ENCODE data around the gene PDSS2. TPM values are rescaled to one million over a fixed set of nuclear protein-coding genes. Genes with fewer than 3 reads are reported as not detected.

Gene PDSS2
- total and polyA plus RNA-seq, 2 of the 8 experiments (the other 6 are each of a cell fraction or from before 2014, with no cell fraction given), result 10.7 to 16.1 TPM

DNA sequence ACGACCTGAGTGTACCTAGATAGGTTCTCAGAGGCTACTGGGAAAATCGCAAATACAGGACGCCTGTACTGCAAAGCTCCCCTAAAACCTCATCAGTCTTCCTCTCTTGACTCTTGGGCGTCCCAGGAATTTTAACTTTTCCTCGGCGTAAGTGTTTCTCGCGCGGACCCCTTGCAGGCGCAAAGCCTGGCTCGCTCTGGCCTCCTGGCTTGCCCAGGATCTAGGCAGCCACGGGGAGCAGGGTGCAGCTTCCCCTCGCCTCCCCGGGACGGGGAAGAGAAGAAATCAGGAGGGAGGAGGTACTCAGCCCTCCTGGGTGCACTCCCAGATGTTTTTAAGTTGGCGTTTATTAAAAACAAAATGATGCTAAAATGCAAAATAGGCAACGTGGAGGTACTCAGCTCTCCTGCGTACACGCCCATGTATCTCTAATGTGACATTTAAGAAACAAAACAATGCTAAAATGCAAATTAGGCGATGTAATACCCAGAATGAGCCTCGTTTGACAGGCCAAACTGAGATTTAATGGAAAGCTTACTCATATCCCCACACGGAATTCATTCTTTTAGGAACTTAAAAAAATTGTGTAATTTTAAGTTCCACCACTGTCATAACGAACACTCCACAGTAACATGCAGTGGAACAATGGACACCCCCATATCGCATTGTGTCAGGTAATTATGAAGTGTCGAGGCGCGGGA lies 29.0 kb upstream of the PDSS2 start:
- Histone ChIP-seq H2BK120ac (replicated peaks; ENCODE audit: low read depth, low read length) (no peak overlapping the region), H2AK5ac (ENCODE audit: low read depth, low read length) (no peak overlapping the region), H4K91ac (replicated peaks; ENCODE audit: insufficient read length, low read length) (no peak overlapping the region), H3K4me3 (ENCODE audit: extremely low read depth in 1 of 4, insufficient read depth in 2 of 4, low read depth in 3 of 4, low read length in 4 of 4) (peak overlapping the region; percentile 63 to 91 (median 73)), H3K79me1 (ENCODE audit: low read depth, low read length) (no peaks in the 10 kb centered on the region; the same call in 1 of the 2 replicates), H3K79me2 (ENCODE audit: control insufficient read depth in 1 of 2, insufficient read depth in 2 of 2, low read length in 2 of 2) (no peaks in the 10 kb centered on the region), H2BK15ac (ENCODE audit: low read length) (no peak overlapping the region), H4K5ac (ENCODE audit: insufficient read length, low read depth, low read length) (no peak overlapping the region), H2BK20ac (ENCODE audit: low read length) (no peak overlapping the region), H3K27me3 (replicated peaks in 1 of 4; ENCODE audit: control insufficient read depth in 3 of 4, extremely low read depth in 1 of 4, insufficient read depth in 3 of 4, low read length in 3 of 4) (peaks cover 10 to 43% (median 27%) of the 10 kb centered on the region in 4 experiments), H3K4me2 (ENCODE audit: insufficient read depth in 1 of 2, low read depth in 2 of 2, low read length in 2 of 2) (peak overlapping the region; percentile 97 to 99), H3K23ac (ENCODE audit: insufficient read length) (no peak overlapping the region), H4K20me1 (replicated peaks in 1 of 2; ENCODE audit: control insufficient read depth in 1 of 2, insufficient read depth in 2 of 2, low read length in 2 of 2) (peaks cover 0 to 2% of the 10 kb centered on the region in 2 experiments), H3K14ac (ENCODE audit: insufficient read length) (no peak overlapping the region), H3K4ac (replicated peaks; ENCODE audit: insufficient read length, low read depth, low read length) (no peak overlapping the region), H4K8ac (ENCODE audit: extremely low read depth, insufficient read depth, low read length) (no peak overlapping the region), H2BK12ac (ENCODE audit: low read depth, low read length) (no peak overlapping the region), H3K56ac (replicated peaks; ENCODE audit: insufficient read length, low read depth, low read length) (no peak overlapping the region), H2AFZ (ENCODE audit: low read length) (no peak overlapping the region), H3K4me1 (replicated peaks in 1 of 4; ENCODE audit: control insufficient read depth in 3 of 4, insufficient read depth in 4 of 4, low read length in 3 of 4) (peaks cover 0 to 14% (median 8%) of the 10 kb centered on the region in 4 experiments; a peak in 6 of 7 replicates), H3K27ac (ENCODE audit: low read depth, low read length) (no peak overlapping the region), H3K9ac (replicated peaks in 1 of 4; ENCODE audit: extremely low read depth in 1 of 4, low read depth in 3 of 4, low read length in 3 of 4) (peak overlapping the region in 1 of 4 experiments; percentile 55; a peak in 2 of 7 replicates), H3K18ac (ENCODE audit: extremely low read depth, low read length) (no peak overlapping the region), H3K9me3 (ENCODE audit: insufficient read depth in 2 of 2, low read depth in 1 of 2, low read length in 1 of 2) (no peaks in the 10 kb centered on the region), H3K36me3 (ENCODE audit: control insufficient read depth in 2 of 4, insufficient read depth in 4 of 4, low read length in 3 of 4) (no peaks in the 10 kb centered on the region), H3K23me2 (ENCODE audit: low read depth, low read length) (peaks cover 26% of the 10 kb centered on the region), H2BK5ac (ENCODE audit: low read depth, low read length) (no peak overlapping the region)
- ChIA-PET CTCF (ENCODE audit: partially characterized antibody) (interaction anchor here (1.0 to 2.2 kb wide), 6 partner anchors 9 to 158 kb away, joined by 3 to 10 read pairs (median 4); partner anchors contain the start of gene PDSS2), POLR2A (ENCODE audit: partially characterized antibody) (interaction anchor here (0.6 to 5.4 kb wide), 4 partner anchors 9 to 204 kb away, joined by 3 to 26 read pairs (median 4); partner anchors contain the start of gene PDSS2)
- 3% methylated on average over 27 of the region's 27 CpGs; no CpG with 5 or more reads in 1 of the 2 experiments for WGBS, 2 experiments (ENCODE audit: extremely low coverage in 1 of 2, insufficient coverage in 1 of 2, insufficient read length in 1 of 2, insufficient replicate concordance in 2 of 2, low coverage in 1 of 2, low lambda C conversion rate in 2 of 2, missing lambda C conversion rate in 1 of 2)
- no peak for DNase-seq (ENCODE audit: low read depth in 1 of 2, low spot score in 2 of 2)
- no peak for FAIRE-seq
- no peak for TF ChIP-seq SIRT6 (IDR thresholded peaks at IDR 0.05; ENCODE audit: low read length)
- no peak for TF ChIP-seq TAF1 (IDR thresholded peaks at IDR 0.05; ENCODE audit: low read depth, low read length)
- 0 out of 4 replicates have a peak, but pooled peaks of 1 of the 2 experiments have one; percentile 1 for TF ChIP-seq HDAC2 (IDR thresholded peaks at IDR 0.05; ENCODE audit: borderline replicate concordance in 1 of 2, low read depth in 2 of 2, low read length in 2 of 2)
- peak; percentile 44 for TF ChIP-seq EZH2 (IDR thresholded peaks at IDR 0.05; ENCODE audit: low read depth, low read length, severe bottlenecking)
- no peak for TF ChIP-seq MAFK (IDR thresholded peaks at IDR 0.05; ENCODE audit: low read depth, low read length)
- no peak for TF ChIP-seq CBX8 (IDR thresholded peaks at IDR 0.05; ENCODE audit: borderline replicate concordance, low read depth, low read length)
- peak in 1 of 2 experiments; percentile 58; a peak in 1 of 4 replicates for TF ChIP-seq SIN3A (conservative IDR thresholded peaks at IDR 0.05 in 1 of 2, IDR thresholded peaks at IDR 0.05 in 1 of 2; ENCODE audit: low read depth in 1 of 2, low read length in 2 of 2)
- TF ChIP-seq RNF2 (IDR thresholded peaks at IDR 0.05; ENCODE audit: borderline replicate concordance, low read depth, low read length, missing control alignments, poor library complexity, severe bottlenecking), result peak; percentile 66
- TF ChIP-seq CHD2 (IDR thresholded peaks at IDR 0.05; ENCODE audit: low read length), result no peak
- TF ChIP-seq CEBPB (IDR thresholded peaks at IDR 0.05; ENCODE audit: low read depth, low read length), result no peak
- peak; percentile 77 for TF ChIP-seq SAP30 (IDR thresholded peaks at IDR 0.05; ENCODE audit: insufficient read depth, insufficient replicate concordance, low read length)
